Breast epithelium (tissue), 3 donors: ENCODE results near the gene SF3B1. TPM values are rescaled to one million over a fixed set of nuclear protein-coding genes. Genes with fewer than 3 reads are reported as not detected.

ENCODE experiments used
- total RNA-seq, 3 donors: library from RNA; depleted of rRNA; stranded (reverse); fragments of >200 nt; gene quantifications; one replicate each; pipeline ENCODE4 v1.1.0, GENCODE V29; 2016

SF3B1 gene
- total RNA-seq, 3 donors from 2014 or later, result 403 to 552 (median 415) TPM

Other genes with a start within 250 kb of the SF3B1 start
- gene ANKRD44, start 124.2 kb downstream of the SF3B1 start, total RNA-seq, result 10 to 100 TPM; 18.0 to 41.3 (median 19.9) TPM
- 10 to 100 TPM; 30.7 to 34.4 (median 32.8) TPM for gene COQ10B, start 18.5 kb upstream of the SF3B1 start, total RNA-seq
- gene HSPD1, start 64.8 kb upstream of the SF3B1 start, total RNA-seq, result 100 to 1,000 TPM; 108 to 227 (median 205) TPM
- gene HSPE1, start 65.4 kb upstream of the SF3B1 start, total RNA-seq, result 100 to 1,000 TPM in 2 of 3 donors, 10 to 100 TPM in 1; 74.9 to 170 (median 124) TPM
- 10 to 100 TPM; 20.6 to 34.7 (median 34.2) TPM for gene MOB4, start 81.0 kb upstream of the SF3B1 start, total RNA-seq
- gene RFTN2, start 240.6 kb upstream of the SF3B1 start, total RNA-seq, result 10 to 100 TPM in 1 of 3 donors, 1 to 10 TPM in 2; 2.3 to 21.1 (median 7.6) TPM